Tibial nerve (tissue), 3 donors: ENCODE measurements around the gene KRT1.

ENCODE experiments used
- CTCF ChIP-seq, 5 experiments: fragments of 200-600 bp in 3 of 5; fragments of 450-650 bp in 2 of 5; sonication (generic) in 3 of 5; IDR thresholded peaks; one replicate each; pipeline ENCODE4 v1.5.1; 2016 to 2019; ENCODE audit warnings: antibody characterized with exemption in 5 of 5, mild to moderate bottlenecking in 3 of 5, moderate library complexity in 2 of 5
- POLR2A ChIP-seq, 2 donors: fragments of 450-650 bp; IDR thresholded peaks; one replicate each; pipeline ENCODE4 v1.6.1; 2017; ENCODE audit warnings: antibody characterized with exemption in 2 of 2, mild to moderate bottlenecking in 2 of 2, moderate library complexity in 2 of 2

DNA sequence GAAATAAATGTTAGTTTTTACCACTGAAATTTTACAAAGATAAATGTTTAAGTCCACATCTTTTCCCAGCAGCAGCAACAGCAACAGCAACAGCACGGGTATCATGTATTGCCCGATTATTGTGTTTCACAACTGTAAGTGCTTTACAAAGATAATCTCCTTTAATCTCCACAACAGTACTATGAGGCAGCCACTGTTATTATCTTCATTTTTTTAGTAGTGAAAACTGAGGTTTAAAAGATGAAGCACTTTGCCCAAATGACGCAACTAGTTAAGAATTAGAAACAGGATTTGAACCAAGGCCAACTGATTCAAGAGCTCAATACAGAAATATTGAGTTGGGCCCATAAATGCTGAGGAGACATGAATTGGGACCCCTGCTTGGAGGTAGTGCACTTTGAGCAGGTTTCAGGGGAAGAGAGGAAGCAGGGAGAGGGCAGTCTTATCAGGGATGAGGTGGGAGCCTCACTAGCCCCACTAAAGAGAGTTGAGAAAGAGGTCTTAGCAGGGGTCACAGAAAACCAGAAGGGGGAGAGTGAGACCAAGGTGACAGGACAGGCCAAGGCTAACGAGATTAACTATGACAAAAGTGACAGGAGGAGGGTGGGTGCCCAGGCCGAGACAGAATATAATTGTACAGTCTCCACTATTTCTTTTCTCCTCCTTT is 43.5 kb downstream of the KRT1 start:
- no peak for TF ChIP-seq POLR2A (IDR thresholded peaks at IDR 0.05)
- TF ChIP-seq CTCF (IDR thresholded peaks at IDR 0.05): no peak
